ENCODE results near the gene ACE.

GRCh38 chr17:63535640-63536039, 58.8 kb downstream of the ACE start:
- TF ChIP-seq CTCF (IDR thresholded peaks at IDR 0.05) (no peak), POLR2A (IDR thresholded peaks at IDR 0.05) (no peak), POLR2AphosphoS5 (IDR thresholded peaks at IDR 0.05) (no peak)
